ENCODE measurements around the gene MANF.

DNA sequence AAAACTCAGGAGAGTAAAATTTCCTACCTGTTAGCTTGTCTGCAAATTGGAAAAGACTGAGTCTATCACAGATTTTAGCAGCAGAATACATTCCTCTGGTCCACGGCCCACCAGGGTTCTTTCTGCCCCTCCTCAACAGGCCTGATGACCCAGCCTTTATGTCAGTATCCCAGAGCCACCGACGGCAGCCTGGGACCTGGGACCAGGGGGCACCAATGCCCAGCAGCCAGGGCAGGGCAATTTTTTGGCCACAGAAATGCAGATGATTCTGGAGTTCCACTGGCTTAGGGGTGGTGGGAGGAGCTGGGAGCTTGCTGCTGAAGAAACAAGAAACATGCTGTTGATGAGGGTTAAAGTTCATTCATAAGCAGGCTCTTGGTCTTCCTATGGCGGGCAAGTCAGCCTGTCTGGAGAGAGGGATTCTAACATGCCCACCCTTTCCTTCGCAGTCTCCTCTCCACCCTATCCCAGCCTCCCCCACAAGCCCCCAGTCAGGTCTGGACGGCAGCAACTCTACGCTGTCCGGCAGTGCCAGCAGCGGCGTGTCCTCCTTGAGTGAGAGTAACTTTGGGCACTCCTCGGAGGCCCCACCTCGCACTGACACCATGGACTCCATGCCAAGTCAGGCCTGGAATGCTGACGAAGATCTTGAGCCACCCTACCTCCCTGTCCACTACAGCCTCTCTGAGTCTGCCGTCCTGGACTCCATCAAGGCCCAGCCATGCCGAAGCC lies 4.3 kb upstream of the MANF start:
- TF ChIP-seq CTCF (IDR thresholded peaks at IDR 0.05 in 8 of 11, conservative IDR thresholded peaks at IDR 0.05 in 3 of 11), result no peak
- TF ChIP-seq POLR2A (IDR thresholded peaks at IDR 0.05), result no peak
